SU-DHL-6 (cell line): ENCODE data around the gene SDCCAG8.

Experiments used
- H2AFZ ChIP-seq: fragments of 200-600 bp; sonication (generic); 2 replicates; pipeline ENCODE4 v1.6.1; 2014; ENCODE audit warnings: low read depth, mild to moderate bottlenecking, moderate library complexity, mixed read lengths, antibody characterized with exemption, low read length; ENCODE audit not compliant: severe bottlenecking
- H3F3A ChIP-seq: fragments of 200-600 bp; shearing (Covaris generic); 2 replicates; pipeline ENCODE4 v1.6.0; 2016; ENCODE audit warnings: antibody characterized with exemption, mild to moderate bottlenecking; ENCODE audit not compliant: insufficient read depth
- H3K27ac ChIP-seq: fragments of 200-600 bp; sonication (generic); 2 replicates; pipeline ENCODE4 v1.5.1; 2016; ENCODE audit warnings: low read depth, mild to moderate bottlenecking, low read length, moderate library complexity, mixed read lengths
- H3K27me3 ChIP-seq: fragments of 200-600 bp; sonication (generic), shearing (Covaris generic); 2 replicates; pipeline ENCODE4 v1.6.0; 2014; ENCODE audit warnings: mild to moderate bottlenecking, low read length
- H3K36me3 ChIP-seq: fragments of 200-600 bp; sonication (generic); 2 replicates; pipeline ENCODE4 v1.6.1; 2014; ENCODE audit warnings: mild to moderate bottlenecking, low read length, mixed read lengths
- H3K4me2 ChIP-seq: fragments of 300-600, 200-600 bp; shearing (Covaris generic), sonication (generic); 2 replicates; pipeline ENCODE4 v1.6.0; 2014; ENCODE audit warnings: low read length, low read depth, mild to moderate bottlenecking; ENCODE audit not compliant: poor library complexity, severe bottlenecking
- H3K4me3 ChIP-seq: fragments of 200-600 bp; sonication (generic); 2 replicates; pipeline ENCODE4 v1.5.1; 2014; ENCODE audit warnings: antibody characterized with exemption, low read length, mild to moderate bottlenecking, mixed read lengths; ENCODE audit not compliant: insufficient read depth, poor library complexity, severe bottlenecking
- H3K79me2 ChIP-seq: fragments of 200-600 bp; sonication (generic); 2 replicates; pipeline ENCODE4 v1.6.1; 2014; ENCODE audit warnings: mild to moderate bottlenecking, low read length, moderate library complexity; ENCODE audit not compliant: insufficient read depth
- H3K9ac ChIP-seq: fragments of 200-600 bp; sonication (generic); 2 replicates; pipeline ENCODE4 v1.7.0; 2014; ENCODE audit warnings: mild to moderate bottlenecking, low read length
- H3K9me2 ChIP-seq: fragments of 200-600 bp; sonication (generic); replicated peaks from 2 replicates; pipeline ENCODE4 v1.6.1; 2014; ENCODE audit warnings: low read length; ENCODE audit not compliant: insufficient read depth
- H3K9me3 ChIP-seq: fragments of 200-600 bp; sonication (generic); 2 replicates; pipeline ENCODE4 v1.6.1; 2014; ENCODE audit warnings: low read length, mixed read lengths; ENCODE audit not compliant: insufficient read depth
- H4K20me1 ChIP-seq: fragments of 200-600 bp; sonication (generic); 2 replicates; pipeline ENCODE4 v1.6.1; 2014; ENCODE audit warnings: low read depth, mild to moderate bottlenecking, antibody characterized with exemption, low read length, moderate library complexity, mixed read lengths
- EZH2phosphoT487 ChIP-seq: fragments of 200-600 bp; sonication (generic), shearing (Covaris generic); conservative IDR thresholded peaks from 2 replicates; pipeline ENCODE4 v1.6.1; 2018; ENCODE audit warnings: mild to moderate bottlenecking, antibody characterized with exemption, low read length, moderate library complexity, mixed read lengths
- TF ChIP-seq, protein P1 (sequence below): fragments of 200-600 bp; sonication (generic); IDR thresholded peaks from one replicate; pipeline ENCODE4 v1.5.1; 2017; ENCODE audit warnings: antibody characterized with exemption, mild to moderate bottlenecking, low read length, moderate library complexity; ENCODE audit not compliant: insufficient read depth, poor library complexity, severe bottlenecking

Gene SDCCAG8

DNA sequence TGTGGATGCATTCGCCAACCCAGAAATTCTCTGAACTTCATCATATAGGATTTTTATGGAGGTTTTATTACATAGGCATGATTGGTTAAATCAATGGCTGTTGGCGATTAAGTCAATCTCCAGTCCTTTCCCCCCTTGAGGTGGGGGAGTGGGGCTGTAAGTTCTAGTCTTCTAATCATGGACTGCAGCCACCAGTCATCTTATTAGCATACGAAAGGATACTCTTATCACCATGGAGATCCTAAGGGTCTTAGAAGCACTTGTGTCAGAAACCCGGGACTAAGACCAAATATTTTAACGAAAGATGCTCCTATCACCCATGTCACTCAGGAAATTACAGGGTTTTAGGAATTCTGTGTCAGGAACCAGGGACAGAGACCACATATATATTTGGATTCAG lies 36.3 kb downstream of the SDCCAG8 start:
- Histone ChIP-seq H3K9me3 (0 out of 2 replicates have a peak, but pooled peaks cover 4% of the 10 kb centered on the region), H4K20me1 (no peaks in the 10 kb centered on the region), H3F3A (no peaks in the 10 kb centered on the region), H3K27ac (no peak overlapping the region), H3K27me3 (no peaks in the 10 kb centered on the region), H3K36me3 (0 out of 2 replicates have a peak, but pooled peaks cover 10% of the 10 kb centered on the region), H3K9ac (no peak overlapping the region), H2AFZ (no peak overlapping the region), H3K9me2 (no peaks in the 10 kb centered on the region), H3K79me2 (no peaks in the 10 kb centered on the region), H3K4me2 (no peak overlapping the region), H3K4me3 (no peak overlapping the region)
- no peak for TF ChIP-seq EZH2phosphoT487
- TF ChIP-seq, protein P1, sequence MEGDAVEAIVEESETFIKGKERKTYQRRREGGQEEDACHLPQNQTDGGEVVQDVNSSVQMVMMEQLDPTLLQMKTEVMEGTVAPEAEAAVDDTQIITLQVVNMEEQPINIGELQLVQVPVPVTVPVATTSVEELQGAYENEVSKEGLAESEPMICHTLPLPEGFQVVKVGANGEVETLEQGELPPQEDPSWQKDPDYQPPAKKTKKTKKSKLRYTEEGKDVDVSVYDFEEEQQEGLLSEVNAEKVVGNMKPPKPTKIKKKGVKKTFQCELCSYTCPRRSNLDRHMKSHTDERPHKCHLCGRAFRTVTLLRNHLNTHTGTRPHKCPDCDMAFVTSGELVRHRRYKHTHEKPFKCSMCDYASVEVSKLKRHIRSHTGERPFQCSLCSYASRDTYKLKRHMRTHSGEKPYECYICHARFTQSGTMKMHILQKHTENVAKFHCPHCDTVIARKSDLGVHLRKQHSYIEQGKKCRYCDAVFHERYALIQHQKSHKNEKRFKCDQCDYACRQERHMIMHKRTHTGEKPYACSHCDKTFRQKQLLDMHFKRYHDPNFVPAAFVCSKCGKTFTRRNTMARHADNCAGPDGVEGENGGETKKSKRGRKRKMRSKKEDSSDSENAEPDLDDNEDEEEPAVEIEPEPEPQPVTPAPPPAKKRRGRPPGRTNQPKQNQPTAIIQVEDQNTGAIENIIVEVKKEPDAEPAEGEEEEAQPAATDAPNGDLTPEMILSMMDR = no peak

DNA sequence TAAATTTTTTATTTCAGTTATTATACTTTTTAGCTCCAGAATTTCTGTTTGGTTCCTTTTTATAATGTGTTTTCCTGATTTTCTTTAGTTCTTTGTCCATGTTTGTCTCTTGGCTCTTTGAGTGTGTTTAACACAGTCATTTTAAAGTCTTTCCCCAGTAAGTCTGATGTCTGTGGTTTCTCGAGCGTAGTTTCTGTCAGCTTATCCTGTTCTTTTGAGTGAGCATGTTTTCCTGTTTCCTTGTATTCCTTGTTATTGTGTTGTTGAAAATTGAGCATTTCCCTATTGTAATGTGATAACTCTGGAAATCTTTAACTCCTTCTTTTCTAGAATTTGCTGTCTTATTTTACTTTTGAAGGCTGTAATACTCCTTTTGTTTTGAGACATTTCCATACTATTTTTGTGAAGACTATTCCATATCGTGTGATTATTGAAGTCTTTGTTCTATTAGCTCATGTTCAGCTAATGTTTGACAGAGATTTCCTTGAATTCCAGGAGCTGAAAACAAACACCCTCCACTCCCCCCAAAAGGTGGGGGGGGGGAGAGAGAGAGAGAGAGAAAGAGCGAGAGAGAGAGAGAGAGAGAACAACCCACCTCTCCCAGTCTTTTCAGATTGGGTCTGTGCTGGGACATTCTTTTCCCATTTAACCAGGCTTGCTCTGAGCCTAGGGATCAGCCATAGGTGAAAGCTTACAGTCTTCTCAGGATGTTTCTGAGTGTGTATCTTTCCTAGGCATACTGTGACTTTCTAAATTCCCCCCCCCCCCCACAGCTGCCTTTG lies 38.3 kb downstream of the SDCCAG8 start:
- Histone ChIP-seq H3K4me2 (no peak overlapping the region), H3K9me3 (0 out of 2 replicates have a peak, but pooled peaks cover 4% of the 10 kb centered on the region), H2AFZ (no peak overlapping the region), H3K9ac (no peak overlapping the region), H3K27ac (no peak overlapping the region), H4K20me1 (no peaks in the 10 kb centered on the region), H3K4me3 (no peak overlapping the region), H3K36me3 (0 out of 2 replicates have a peak, but pooled peaks cover 10% of the 10 kb centered on the region), H3K9me2 (no peaks in the 10 kb centered on the region), H3K79me2 (no peaks in the 10 kb centered on the region), H3F3A (no peaks in the 10 kb centered on the region), H3K27me3 (no peaks in the 10 kb centered on the region)
- TF ChIP-seq, protein P1 = no peak
- TF ChIP-seq EZH2phosphoT487 = no peak

DNA sequence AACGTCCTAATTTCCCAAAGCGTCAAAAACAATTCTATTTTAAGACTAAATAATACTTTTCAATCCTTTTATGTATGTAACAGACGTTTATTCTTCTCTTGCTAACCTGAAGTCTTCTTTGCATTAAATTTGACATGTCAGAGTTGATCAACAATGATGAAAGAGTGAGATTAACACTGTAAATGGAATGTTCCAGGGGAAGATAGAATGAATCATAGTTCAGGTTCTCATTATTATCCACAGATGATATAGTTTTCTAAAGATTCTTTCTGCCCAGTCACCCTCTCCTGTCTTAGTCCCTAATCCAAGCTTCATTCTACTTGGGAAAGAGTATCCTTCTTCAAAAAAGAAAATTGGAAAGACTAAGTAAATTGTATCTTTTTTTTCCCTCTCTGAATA lies 38.9 kb downstream of the SDCCAG8 start:
- Histone ChIP-seq H3K36me3 (0 out of 2 replicates have a peak, but pooled peaks cover 10% of the 10 kb centered on the region), H4K20me1 (no peaks in the 10 kb centered on the region), H3K79me2 (no peaks in the 10 kb centered on the region), H3K4me3 (no peak overlapping the region), H3K9me3 (0 out of 2 replicates have a peak, but pooled peaks cover 4% of the 10 kb centered on the region), H3K27me3 (no peaks in the 10 kb centered on the region), H3K9me2 (no peaks in the 10 kb centered on the region), H2AFZ (no peak overlapping the region), H3K9ac (no peak overlapping the region), H3K4me2 (no peak overlapping the region), H3K27ac (no peak overlapping the region), H3F3A (no peaks in the 10 kb centered on the region)
- no peak for TF ChIP-seq EZH2phosphoT487
- TF ChIP-seq, protein P1 = no peak
